ENCODE data around the gene LAMTOR2. TPM values are rescaled to one million over a fixed set of nuclear protein-coding genes. Genes with fewer than 3 reads are reported as not detected.
A peak's percentile ranks its signal among the peaks of the same experiment; 100 is the strongest.

The LAMTOR2 gene
- polyA plus RNA-seq, 1 donor from 2014 or later, result 81.3 TPM

GRCh38 chr1:156074661-156075060, 20.1 kb downstream of the LAMTOR2 start:
- H3F3A ChIP-seq (ENCODE audit: insufficient read depth, low read length, poor library complexity, severe bottlenecking), result peaks cover 5% of the 10 kb centered on the region
- no peak for TF ChIP-seq POLR2AphosphoS5 (IDR thresholded peaks at IDR 0.05)
- no peak for TF ChIP-seq CTCF (IDR thresholded peaks at IDR 0.05; ENCODE audit: poor library complexity, severe bottlenecking)
- TF ChIP-seq, protein P1, sequence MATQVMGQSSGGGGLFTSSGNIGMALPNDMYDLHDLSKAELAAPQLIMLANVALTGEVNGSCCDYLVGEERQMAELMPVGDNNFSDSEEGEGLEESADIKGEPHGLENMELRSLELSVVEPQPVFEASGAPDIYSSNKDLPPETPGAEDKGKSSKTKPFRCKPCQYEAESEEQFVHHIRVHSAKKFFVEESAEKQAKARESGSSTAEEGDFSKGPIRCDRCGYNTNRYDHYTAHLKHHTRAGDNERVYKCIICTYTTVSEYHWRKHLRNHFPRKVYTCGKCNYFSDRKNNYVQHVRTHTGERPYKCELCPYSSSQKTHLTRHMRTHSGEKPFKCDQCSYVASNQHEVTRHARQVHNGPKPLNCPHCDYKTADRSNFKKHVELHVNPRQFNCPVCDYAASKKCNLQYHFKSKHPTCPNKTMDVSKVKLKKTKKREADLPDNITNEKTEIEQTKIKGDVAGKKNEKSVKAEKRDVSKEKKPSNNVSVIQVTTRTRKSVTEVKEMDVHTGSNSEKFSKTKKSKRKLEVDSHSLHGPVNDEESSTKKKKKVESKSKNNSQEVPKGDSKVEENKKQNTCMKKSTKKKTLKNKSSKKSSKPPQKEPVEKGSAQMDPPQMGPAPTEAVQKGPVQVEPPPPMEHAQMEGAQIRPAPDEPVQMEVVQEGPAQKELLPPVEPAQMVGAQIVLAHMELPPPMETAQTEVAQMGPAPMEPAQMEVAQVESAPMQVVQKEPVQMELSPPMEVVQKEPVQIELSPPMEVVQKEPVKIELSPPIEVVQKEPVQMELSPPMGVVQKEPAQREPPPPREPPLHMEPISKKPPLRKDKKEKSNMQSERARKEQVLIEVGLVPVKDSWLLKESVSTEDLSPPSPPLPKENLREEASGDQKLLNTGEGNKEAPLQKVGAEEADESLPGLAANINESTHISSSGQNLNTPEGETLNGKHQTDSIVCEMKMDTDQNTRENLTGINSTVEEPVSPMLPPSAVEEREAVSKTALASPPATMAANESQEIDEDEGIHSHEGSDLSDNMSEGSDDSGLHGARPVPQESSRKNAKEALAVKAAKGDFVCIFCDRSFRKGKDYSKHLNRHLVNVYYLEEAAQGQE (IDR thresholded peaks at IDR 0.05; ENCODE audit: borderline replicate concordance), result no peak
- no peak for TF ChIP-seq MXI1 (conservative IDR thresholded peaks at IDR 0.05; ENCODE audit: poor library complexity, severe bottlenecking)
- no peak for TF ChIP-seq SMC3 (conservative IDR thresholded peaks at IDR 0.05; ENCODE audit: poor library complexity)
- TF ChIP-seq EP300 (conservative IDR thresholded peaks at IDR 0.05; ENCODE audit: poor library complexity, severe bottlenecking), result no peak
- TF ChIP-seq RAD21 (conservative IDR thresholded peaks at IDR 0.05), result no peak
- no peak for TF ChIP-seq TAF1 (IDR thresholded peaks at IDR 0.05; ENCODE audit: low read depth)
- H3K27ac ChIP-seq (ENCODE audit: low read length), result peak overlapping the region; percentile 7
- H3K9me2 ChIP-seq (ENCODE audit: insufficient read depth, low read length), result no peaks in the 10 kb centered on the region
- H3K4me3 ChIP-seq (ENCODE audit: low read length), result peak overlapping the region; percentile 93
- H2AFZ ChIP-seq (ENCODE audit: low read depth, low read length), result no peak overlapping the region
- peaks cover 58% of the 10 kb centered on the region for H3K79me2 ChIP-seq (replicated peaks; ENCODE audit: insufficient read depth, low read length)
- peaks cover 65% of the 10 kb centered on the region for H4K20me1 ChIP-seq (ENCODE audit: insufficient read depth)
- peak overlapping the region; percentile 38 for H3K9ac ChIP-seq (ENCODE audit: low read length)
- H3K27me3 ChIP-seq (ENCODE audit: insufficient read depth, low read depth, low read length), result no peaks in the 10 kb centered on the region
- no peaks in the 10 kb centered on the region for H3K9me3 ChIP-seq (ENCODE audit: low read length)
- no peak overlapping the region for H3K4me2 ChIP-seq (ENCODE audit: low read length)
- H3K36me3 ChIP-seq (ENCODE audit: insufficient read depth, low read length), result peaks cover 9% of the 10 kb centered on the region

- peaks cover 63% of the 10 kb centered on the region for H3K79me2 ChIP-seq (replicated peaks; ENCODE audit: insufficient read depth, low read length)
- no peaks in the 10 kb centered on the region for H3K9me2 ChIP-seq (ENCODE audit: insufficient read depth, low read length)
- no peak overlapping the region for H2AFZ ChIP-seq (ENCODE audit: low read depth, low read length)
- no peaks in the 10 kb centered on the region for H3K9me3 ChIP-seq (ENCODE audit: low read length)
- H3F3A ChIP-seq (ENCODE audit: insufficient read depth, low read length, poor library complexity, severe bottlenecking), result peaks cover 5% of the 10 kb centered on the region
- peak overlapping the region; percentile 38 for H3K9ac ChIP-seq (ENCODE audit: low read length)
- H3K36me3 ChIP-seq (ENCODE audit: insufficient read depth, low read length), result peaks cover 9% of the 10 kb centered on the region
- H3K27me3 ChIP-seq (ENCODE audit: insufficient read depth, low read depth, low read length), result no peaks in the 10 kb centered on the region
- H3K4me2 ChIP-seq (ENCODE audit: low read length), result no peak overlapping the region
- H3K27ac ChIP-seq (ENCODE audit: low read length), result no peak overlapping the region
- H4K20me1 ChIP-seq (ENCODE audit: insufficient read depth), result peaks cover 67% of the 10 kb centered on the region
- peak overlapping the region; percentile 93 for H3K4me3 ChIP-seq (ENCODE audit: low read length)
- TF ChIP-seq CTCF (IDR thresholded peaks at IDR 0.05; ENCODE audit: poor library complexity, severe bottlenecking), result no peak
- no peak for TF ChIP-seq EZH2 (IDR thresholded peaks at IDR 0.05; ENCODE audit: borderline replicate concordance, insufficient read depth, low read length, poor library complexity, severe bottlenecking)
- TF ChIP-seq RAD21 (conservative IDR thresholded peaks at IDR 0.05), result no peak
- no peak for TF ChIP-seq EP300 (conservative IDR thresholded peaks at IDR 0.05; ENCODE audit: poor library complexity, severe bottlenecking)
- TF ChIP-seq, protein P1 (IDR thresholded peaks at IDR 0.05; ENCODE audit: borderline replicate concordance), result no peak
- no peak for TF ChIP-seq TAF1 (IDR thresholded peaks at IDR 0.05; ENCODE audit: low read depth)
- TF ChIP-seq POLR2AphosphoS5 (IDR thresholded peaks at IDR 0.05), result no peak
- no peak for TF ChIP-seq SMC3 (conservative IDR thresholded peaks at IDR 0.05; ENCODE audit: poor library complexity)
- TF ChIP-seq MXI1 (conservative IDR thresholded peaks at IDR 0.05; ENCODE audit: poor library complexity, severe bottlenecking), result no peak
Measured at GRCh38 chr1:156075162-156075561, 20.6 kb downstream of the LAMTOR2 start.
